ENCODE results near the gene CEP131.

Gene CEP131

GRCh38 chr17:81189016-81189415 lies 33.7 kb downstream of the CEP131 start:
- in situ Hi-C loops (cut with MboI; ENCODE audit: low pct_unique_long_range_greater_than_20kb, low sequenced_read_pairs, unreplicated experiment) = no loop called here
- no peak for DNase-seq (ENCODE audit: low spot score)
- TF ChIP-seq CTCF (IDR thresholded peaks at IDR 0.05; ENCODE audit: extremely low read depth, insufficient read depth, missing control alignments) = no peak

GRCh38 chr17:81188491-81188840 lies 34.3 kb downstream of the CEP131 start:
- in situ Hi-C loops (cut with MboI; ENCODE audit: low pct_unique_long_range_greater_than_20kb, low sequenced_read_pairs, unreplicated experiment) = no loop called here
- DNase-seq (ENCODE audit: low spot score) = no peak
- TF ChIP-seq CTCF (IDR thresholded peaks at IDR 0.05; ENCODE audit: extremely low read depth, insufficient read depth, missing control alignments) = no peak

GRCh38 chr17:81187586-81188490 lies 34.9 kb downstream of the CEP131 start:
- in situ Hi-C loops (cut with MboI; ENCODE audit: low pct_unique_long_range_greater_than_20kb, low sequenced_read_pairs, unreplicated experiment) = no loop called here
- no peak for DNase-seq (ENCODE audit: low spot score)
- TF ChIP-seq CTCF (IDR thresholded peaks at IDR 0.05; ENCODE audit: extremely low read depth, insufficient read depth, missing control alignments) = no peak

- no peak for DNase-seq (ENCODE audit: low spot score)
- in situ Hi-C loops (cut with MboI; ENCODE audit: low pct_unique_long_range_greater_than_20kb, low sequenced_read_pairs, unreplicated experiment) = no loop called here
- no peak for TF ChIP-seq CTCF (IDR thresholded peaks at IDR 0.05; ENCODE audit: extremely low read depth, insufficient read depth, missing control alignments)
These were observed 35.6 kb downstream of the CEP131 start for GRCh38 chr17:81187120-81187519.

GRCh38 chr17:81186203-81186602 lies 36.6 kb downstream of the CEP131 start:
- in situ Hi-C loops (cut with MboI; ENCODE audit: low pct_unique_long_range_greater_than_20kb, low sequenced_read_pairs, unreplicated experiment) = no loop called here
- no peak for DNase-seq (ENCODE audit: low spot score)
- TF ChIP-seq CTCF (IDR thresholded peaks at IDR 0.05; ENCODE audit: extremely low read depth, insufficient read depth, missing control alignments) = no peak

- no peak for TF ChIP-seq CTCF (IDR thresholded peaks at IDR 0.05; ENCODE audit: extremely low read depth, insufficient read depth, missing control alignments)
- in situ Hi-C loops (cut with MboI; ENCODE audit: low pct_unique_long_range_greater_than_20kb, low sequenced_read_pairs, unreplicated experiment) = no loop called here
- DNase-seq (ENCODE audit: low spot score) = no peak
These were observed 38.2 kb downstream of the CEP131 start for GRCh38 chr17:81184555-81184954.

All from GM13977 (cell line).